ENCODE measurements around the gene THBS2.

THBS2 gene

GRCh38 chr6:169212436-169212835, 41.2 kb downstream of the THBS2 start:
- TF ChIP-seq MYC (IDR thresholded peaks at IDR 0.05; ENCODE audit: low read depth, low read length) (no peak), POLR2A (IDR thresholded peaks at IDR 0.05; ENCODE audit: extremely low read depth, insufficient read length) (no peak), CTCF (IDR thresholded peaks at IDR 0.05; ENCODE audit: low read depth, low read length) (no peak), MAX (IDR thresholded peaks at IDR 0.05; ENCODE audit: low read depth, low read length) (no peak)
- DNase-seq (ENCODE audit: low read depth): peak; percentile 52
- peak overlapping the region; percentile 55 for H3K4me3 ChIP-seq (ENCODE audit: low read depth, low read length)

GRCh38 chr6:169211881-169212280, 41.8 kb downstream of the THBS2 start:
- no peak overlapping the region for H3K4me3 ChIP-seq (ENCODE audit: low read depth, low read length)
- TF ChIP-seq MAX (IDR thresholded peaks at IDR 0.05; ENCODE audit: low read depth, low read length): no peak
- TF ChIP-seq CTCF (IDR thresholded peaks at IDR 0.05; ENCODE audit: low read depth, low read length): no peak
- no peak for TF ChIP-seq MYC (IDR thresholded peaks at IDR 0.05; ENCODE audit: low read depth, low read length)
- TF ChIP-seq POLR2A (IDR thresholded peaks at IDR 0.05; ENCODE audit: extremely low read depth, insufficient read length): no peak
- no peak for DNase-seq (ENCODE audit: low read depth)

- DNase-seq (ENCODE audit: low read depth): no peak
- TF ChIP-seq MAX (IDR thresholded peaks at IDR 0.05; ENCODE audit: low read depth, low read length) (no peak), POLR2A (IDR thresholded peaks at IDR 0.05; ENCODE audit: extremely low read depth, insufficient read length) (no peak), CTCF (IDR thresholded peaks at IDR 0.05; ENCODE audit: low read depth, low read length) (no peak), MYC (IDR thresholded peaks at IDR 0.05; ENCODE audit: low read depth, low read length) (no peak)
Observed at GRCh38 chr6:169210611-169211010, 43.0 kb downstream of the THBS2 start.

GRCh38 chr6:169208011-169208410, 45.6 kb downstream of the THBS2 start:
- no peak overlapping the region for H3K4me3 ChIP-seq (ENCODE audit: low read depth, low read length)
- no peak for TF ChIP-seq CTCF (IDR thresholded peaks at IDR 0.05; ENCODE audit: low read depth, low read length)
- TF ChIP-seq POLR2A (IDR thresholded peaks at IDR 0.05; ENCODE audit: extremely low read depth, insufficient read length): no peak
- no peak for TF ChIP-seq MAX (IDR thresholded peaks at IDR 0.05; ENCODE audit: low read depth, low read length)
- TF ChIP-seq MYC (IDR thresholded peaks at IDR 0.05; ENCODE audit: low read depth, low read length): no peak
- DNase-seq (ENCODE audit: low read depth): peak; percentile 28

More at GRCh38 chr6:169210611-169211010, 43.0 kb downstream of the THBS2 start:
- no peak overlapping the region for H3K4me3 ChIP-seq (ENCODE audit: low read depth, low read length)

- no peak for DNase-seq (ENCODE audit: low read depth)
- no peak overlapping the region for H3K4me3 ChIP-seq (ENCODE audit: low read depth, low read length)
- TF ChIP-seq MAX (IDR thresholded peaks at IDR 0.05; ENCODE audit: low read depth, low read length) (no peak), MYC (IDR thresholded peaks at IDR 0.05; ENCODE audit: low read depth, low read length) (no peak), POLR2A (IDR thresholded peaks at IDR 0.05; ENCODE audit: extremely low read depth, insufficient read length) (no peak), CTCF (IDR thresholded peaks at IDR 0.05; ENCODE audit: low read depth, low read length) (no peak)
Observed at GRCh38 chr6:169207482-169207881, 46.2 kb downstream of the THBS2 start.

Measured in NB4 (cell line).